Stimulated activated CD4-positive, alpha-beta T cell treated with anti-CD3 and anti-CD28 coated beads, Interleukin-12 subunit alpha, Interleukin-12 subunit beta, amount 100 ng/mL, for 24 hours (primary cell): ENCODE data around the gene EPN3.
A peak's percentile ranks its signal among the peaks of the same experiment; 100 is the strongest.

Experiments
- DNase-seq, 2 experiments: peaks; one replicate each; pipeline ENCODE4 v3.0.0-alpha.2; 2020; ENCODE audit warnings: low read depth in 2 of 2

The EPN3 gene

GRCh38 chr17:50534979-50535326 is 2.4 kb downstream of the EPN3 start:
- DNase-seq, result no peak

DNA sequence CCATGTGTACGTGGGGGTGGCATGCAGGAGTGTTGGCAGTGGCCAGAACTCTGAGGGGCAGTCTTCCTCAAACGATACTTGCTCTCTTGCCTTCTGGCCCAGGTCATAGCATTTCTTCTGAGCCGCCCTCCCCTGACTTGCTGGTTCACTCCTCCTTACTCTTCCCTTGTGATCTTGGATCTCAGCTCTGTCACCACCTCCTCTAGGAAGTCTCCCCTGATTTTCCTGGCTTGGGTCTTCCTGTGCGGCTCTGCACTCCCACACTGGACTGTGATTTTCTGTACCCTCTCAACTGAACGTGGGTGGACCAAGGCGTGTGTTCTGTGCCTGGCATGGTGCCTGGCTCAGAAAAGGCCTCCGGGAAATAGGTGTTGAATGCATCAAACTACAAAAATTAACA is 2.9 kb downstream of the EPN3 start:
- no peak for DNase-seq

- no peak for DNase-seq
Measured at GRCh38 chr17:50536683-50537646, 4.4 kb downstream of the EPN3 start.

DNA sequence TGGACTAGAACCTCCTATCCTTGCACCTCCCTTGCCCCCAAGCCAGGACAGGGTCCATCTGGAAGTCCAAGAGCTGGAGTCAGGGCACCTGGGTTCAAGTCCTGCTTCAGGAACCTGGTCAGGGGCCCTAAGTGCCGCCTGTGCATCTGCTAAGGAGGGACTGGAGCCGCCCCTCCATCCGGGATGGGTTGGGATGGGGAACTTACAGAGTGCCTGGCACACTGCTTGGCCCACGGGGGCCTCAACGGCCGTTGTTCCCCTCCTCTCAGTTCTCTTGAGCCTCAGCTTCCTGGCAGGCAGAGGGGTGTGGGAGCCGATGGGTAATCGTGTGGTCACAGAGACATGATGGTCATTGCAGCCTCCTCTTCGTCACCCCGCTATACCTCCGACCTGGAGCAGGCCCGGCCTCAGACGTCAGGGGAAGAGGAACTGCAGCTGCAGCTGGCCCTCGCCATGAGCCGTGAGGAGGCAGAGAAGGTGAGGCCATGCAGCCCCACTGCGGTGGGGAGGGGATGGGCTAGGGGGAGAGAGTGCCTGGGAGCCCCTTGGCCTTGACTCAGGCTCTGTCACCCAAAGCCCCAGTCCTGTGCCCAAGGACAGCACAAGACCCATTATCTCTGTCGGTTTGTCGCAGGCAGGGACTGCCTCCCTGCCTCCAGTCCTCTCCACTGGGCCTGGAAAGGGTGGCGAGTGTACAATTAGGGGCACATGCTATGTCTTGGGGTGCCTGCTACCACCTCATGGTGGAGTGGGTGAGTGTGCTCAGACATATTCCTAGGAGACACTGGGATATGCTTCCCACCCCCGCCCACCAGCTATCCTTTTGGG is 5.4 kb downstream of the EPN3 start:
- DNase-seq, result no peak

GRCh38 chr17:50538549-50539410 is 6.2 kb downstream of the EPN3 start:
- no peak for DNase-seq

- no peak for DNase-seq
Measured at GRCh38 chr17:50539762-50540559, 7.4 kb downstream of the EPN3 start.

DNA sequence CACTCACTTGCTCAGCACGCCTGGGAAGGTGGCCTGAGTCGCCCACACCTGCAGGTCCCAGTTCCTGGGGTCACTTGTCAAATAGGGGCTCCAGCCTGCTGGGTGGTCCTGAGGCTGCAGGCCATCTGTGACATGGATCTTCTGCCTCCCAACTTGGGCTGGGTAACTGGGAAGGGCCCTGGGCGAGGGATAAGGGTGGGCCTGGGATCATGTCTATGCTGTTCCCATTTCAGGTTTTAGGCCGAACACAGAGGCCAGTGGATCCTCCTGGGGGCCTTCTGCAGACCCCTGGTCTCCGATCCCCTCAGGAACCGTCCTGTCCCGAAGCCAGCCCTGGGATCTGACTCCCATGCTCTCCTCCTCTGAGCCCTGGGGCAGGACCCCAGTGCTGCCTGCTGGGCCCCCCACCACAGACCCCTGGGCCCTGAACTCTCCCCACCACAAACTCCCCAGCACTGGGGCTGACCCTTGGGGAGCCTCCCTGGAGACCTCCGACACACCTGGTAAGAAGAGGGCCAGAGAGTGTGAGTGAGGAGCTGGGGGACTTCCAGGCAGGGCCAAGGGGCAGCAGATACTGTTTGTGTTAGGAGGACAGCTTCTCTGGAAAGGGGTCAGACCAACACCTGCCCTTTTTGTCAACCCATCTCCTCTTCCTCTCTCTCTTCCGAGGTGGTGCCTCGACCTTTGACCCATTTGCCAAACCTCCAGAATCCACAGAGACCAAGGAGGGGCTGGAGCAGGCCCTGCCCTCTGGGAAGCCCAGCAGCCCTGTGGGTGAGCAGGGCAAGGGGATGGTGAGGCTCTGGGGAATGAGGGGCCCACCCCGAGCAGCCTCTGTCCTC is 8.2 kb downstream of the EPN3 start:
- no peak for DNase-seq

DNA sequence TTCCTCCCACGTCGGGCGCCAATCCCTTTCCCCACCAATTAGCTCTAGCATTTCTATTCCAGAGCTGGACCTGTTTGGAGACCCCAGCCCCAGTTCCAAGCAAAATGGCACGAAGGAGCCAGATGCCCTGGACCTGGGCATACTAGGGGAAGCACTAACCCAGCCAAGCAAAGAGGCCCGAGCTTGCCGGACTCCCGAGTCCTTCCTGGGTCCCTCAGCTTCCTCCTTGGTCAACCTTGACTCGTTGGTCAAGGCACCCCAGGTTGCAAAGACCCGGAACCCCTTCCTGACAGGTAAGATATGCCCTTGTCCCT is 8.8 kb downstream of the EPN3 start:
- DNase-seq, result no peak

DNA sequence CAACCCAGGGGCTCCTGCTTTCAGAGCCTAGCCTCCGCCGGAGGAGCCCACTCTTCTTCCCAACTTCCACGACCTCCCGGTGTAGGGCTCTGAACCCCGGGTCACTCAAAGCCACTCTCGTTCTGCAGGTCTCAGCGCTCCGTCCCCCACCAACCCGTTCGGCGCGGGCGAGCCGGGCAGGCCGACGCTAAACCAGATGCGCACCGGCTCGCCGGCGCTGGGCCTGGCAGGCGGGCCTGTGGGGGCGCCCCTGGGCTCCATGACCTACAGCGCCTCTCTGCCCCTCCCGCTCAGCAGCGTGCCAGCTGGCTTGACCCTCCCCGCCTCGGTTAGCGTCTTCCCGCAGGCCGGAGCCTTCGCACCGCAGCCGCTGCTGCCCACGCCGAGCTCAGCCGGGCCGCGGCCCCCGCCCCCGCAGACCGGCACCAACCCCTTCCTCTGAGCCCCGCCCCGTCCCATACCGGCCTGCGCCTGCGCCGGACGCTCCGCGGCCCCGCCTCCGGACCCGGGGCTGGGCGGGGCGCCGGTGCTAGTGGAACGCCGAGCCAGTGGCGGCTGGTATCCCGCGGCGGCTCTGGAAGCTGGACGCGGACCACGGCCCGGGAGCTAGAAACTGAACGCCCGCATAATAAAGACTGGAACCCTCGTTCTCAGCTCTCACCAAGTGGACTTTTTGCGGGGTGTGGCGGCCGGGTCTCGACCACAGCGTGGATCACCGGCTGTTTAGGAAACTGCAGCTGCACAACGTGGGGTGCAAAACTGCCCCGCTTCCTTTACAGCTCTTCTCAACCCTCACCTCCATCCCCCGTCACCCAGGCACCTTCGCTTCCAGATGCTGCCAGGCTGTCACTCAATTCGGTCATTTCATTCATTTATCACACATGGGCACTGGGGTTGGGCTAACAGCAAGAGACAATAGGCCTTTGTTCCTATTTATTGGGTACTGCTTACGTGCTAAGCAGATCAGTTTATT is 9.5 kb downstream of the EPN3 start:
- peak; percentile 72 to 80 for DNase-seq

GRCh38 chr17:50542795-50543774 is 10.6 kb downstream of the EPN3 start:
- no peak for DNase-seq

DNA sequence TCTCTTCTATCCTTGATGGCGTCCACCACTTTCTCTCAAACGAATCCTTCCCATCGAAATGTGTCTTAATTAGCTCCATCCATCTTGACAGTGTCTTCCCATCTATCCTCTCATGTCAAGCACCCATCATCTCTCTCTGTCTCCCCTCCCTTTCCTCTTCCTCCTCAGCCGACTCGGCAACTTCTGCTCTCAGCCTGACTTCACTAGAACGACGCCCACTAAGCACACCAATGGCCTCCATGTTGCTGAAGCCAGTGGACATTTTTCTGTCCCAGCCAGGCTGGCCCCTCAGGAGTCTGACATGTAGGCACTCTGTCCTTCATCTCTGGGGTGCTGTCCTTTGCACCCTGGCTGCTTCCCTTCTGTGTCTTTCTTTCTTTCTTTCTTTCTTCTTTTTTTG is 12.0 kb downstream of the EPN3 start:
- no peak for DNase-seq

DNA sequence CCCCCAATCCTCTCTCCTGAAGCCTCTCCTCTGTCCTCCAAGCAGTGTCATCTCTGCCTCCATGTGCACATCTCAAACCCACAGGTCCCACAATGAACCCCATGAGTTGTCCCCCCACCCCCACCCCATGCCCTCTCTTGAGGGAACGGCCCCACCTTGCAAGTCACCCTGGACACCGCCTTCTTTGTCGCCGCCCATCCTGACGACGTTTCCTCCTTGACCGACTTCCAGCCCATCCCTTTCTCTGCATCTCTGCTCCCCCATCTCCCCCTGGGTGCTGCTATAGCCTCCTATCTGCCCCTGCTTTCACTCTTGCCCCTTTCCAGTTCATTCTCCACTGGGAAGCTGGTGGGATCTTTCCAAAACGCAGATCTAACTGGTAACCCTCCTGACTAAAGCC is 12.8 kb downstream of the EPN3 start:
- no peak for DNase-seq

- no peak for DNase-seq
Measured at GRCh38 chr17:50546701-50547034, 14.1 kb downstream of the EPN3 start.

GRCh38 chr17:50547035-50547735 is 14.7 kb downstream of the EPN3 start, which contains the start of gene SPATA20:
TSS of gene SPATA20 (plus strand) at chr17:50547174. CDS start at chr17:50547209, 35 bp downstream.
- peak; percentile 66 to 84 for DNase-seq

- no peak for DNase-seq
Measured at GRCh38 chr17:50547736-50548083, 15.2 kb downstream of the EPN3 start.

- no peak for DNase-seq
Measured at GRCh38 chr17:50548831-50549230, 16.3 kb downstream of the EPN3 start.

- DNase-seq, result no peak
Measured at GRCh38 chr17:50549256-50549941, 16.9 kb downstream of the EPN3 start.
